Left forelimb (tissue), 1 donor: ENCODE results near the gene STK32C.

ENCODE experiments used
- DNase-seq: peaks from one replicate; pipeline ENCODE4 v3.0.0-alpha.2; 2018; ENCODE audit warnings: low spot score

Gene STK32C

GRCh38 chr10:132247943-132248342, 59.8 kb downstream of the STK32C start:
- no peak for DNase-seq

DNA sequence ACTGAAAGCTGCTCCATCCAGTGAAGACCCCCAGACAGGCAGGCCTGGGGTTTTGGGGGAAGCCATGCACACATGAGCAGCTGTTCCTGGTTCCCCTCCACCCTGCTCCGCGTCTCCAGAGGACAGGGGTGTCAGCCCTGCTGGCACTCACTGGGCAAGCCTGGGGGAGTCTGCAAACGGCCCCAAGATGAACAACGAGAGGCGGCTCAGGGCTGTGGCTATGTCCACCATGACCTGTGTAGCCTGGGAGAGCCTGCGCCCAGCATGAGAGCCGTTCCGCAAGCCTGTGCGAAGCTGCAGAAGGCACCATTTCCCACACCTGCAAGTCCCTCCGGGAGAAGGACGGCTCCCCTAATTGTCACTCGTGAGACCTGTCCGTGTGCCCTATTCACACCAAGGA, 61.5 kb downstream of the STK32C start:
- DNase-seq = no peak

DNA sequence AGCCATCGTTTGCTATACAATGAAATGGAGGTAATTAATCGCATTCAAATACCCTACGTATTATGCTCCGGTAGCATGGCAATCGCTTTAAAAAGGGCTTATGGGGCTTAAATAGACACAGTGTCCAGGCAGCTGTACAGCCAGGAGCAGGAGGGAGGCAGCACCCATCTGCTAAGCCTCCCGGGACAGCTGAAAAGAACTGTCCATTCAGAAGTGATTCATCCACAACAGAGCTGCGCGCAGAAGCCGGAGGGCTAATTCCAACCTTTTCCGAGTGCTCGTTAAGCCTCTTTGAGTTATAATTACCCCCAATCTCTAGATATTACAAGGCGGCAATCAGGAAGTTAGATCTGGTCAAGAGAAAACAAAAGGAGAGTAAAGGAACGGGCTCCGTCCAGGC, 62.7 kb downstream of the STK32C start:
- DNase-seq = no peak

DNA sequence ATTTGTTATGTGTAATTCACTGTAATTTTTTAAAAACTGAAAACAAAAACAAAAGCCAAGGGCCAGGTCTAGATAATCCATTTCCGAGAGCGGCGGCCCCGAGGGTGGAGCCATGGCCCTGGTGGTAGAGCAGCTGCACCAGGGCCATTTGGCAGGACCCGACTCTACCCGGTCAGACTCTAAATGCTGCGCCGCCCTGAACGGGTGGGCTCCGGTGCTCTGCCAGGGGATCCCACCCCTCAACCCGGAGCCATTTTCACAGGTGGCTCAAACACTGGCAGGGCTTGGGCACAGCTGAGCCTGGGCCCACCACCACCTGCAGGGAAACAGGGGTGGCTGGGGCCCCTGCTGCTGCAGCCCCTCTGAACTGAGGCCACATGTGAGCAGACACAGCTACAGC, 64.1 kb downstream of the STK32C start:
- no peak for DNase-seq

- no peak for DNase-seq
Measured at GRCh38 chr10:132243141-132243540, 64.6 kb downstream of the STK32C start.

- no peak for DNase-seq
Measured at GRCh38 chr10:132242103-132242840, 65.5 kb downstream of the STK32C start.

- no peak for DNase-seq
Measured at GRCh38 chr10:132241496-132241895, 66.3 kb downstream of the STK32C start.

GRCh38 chr10:132241086-132241485, 66.7 kb downstream of the STK32C start:
- DNase-seq = no peak

DNA sequence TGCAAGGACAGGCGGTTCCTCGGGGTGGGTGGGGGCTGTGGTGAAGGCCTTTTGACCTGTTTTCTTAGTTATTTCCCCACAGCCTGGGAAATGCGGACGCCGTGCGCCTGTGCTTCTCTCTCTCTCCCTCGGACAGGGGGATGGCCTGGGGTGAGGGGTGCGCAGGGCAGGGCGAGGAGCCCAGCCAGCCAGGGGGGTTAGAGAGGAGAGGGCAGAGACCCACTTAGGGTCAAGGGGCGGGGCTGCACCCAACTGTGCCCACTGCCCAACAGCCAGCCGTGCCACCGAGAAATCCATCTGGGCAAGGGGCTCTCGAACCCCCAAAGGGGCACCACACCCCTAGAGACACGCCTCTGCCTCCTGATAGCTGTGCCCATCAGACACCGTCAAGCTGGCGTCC, 67.2 kb downstream of the STK32C start:
- no peak for DNase-seq

DNA sequence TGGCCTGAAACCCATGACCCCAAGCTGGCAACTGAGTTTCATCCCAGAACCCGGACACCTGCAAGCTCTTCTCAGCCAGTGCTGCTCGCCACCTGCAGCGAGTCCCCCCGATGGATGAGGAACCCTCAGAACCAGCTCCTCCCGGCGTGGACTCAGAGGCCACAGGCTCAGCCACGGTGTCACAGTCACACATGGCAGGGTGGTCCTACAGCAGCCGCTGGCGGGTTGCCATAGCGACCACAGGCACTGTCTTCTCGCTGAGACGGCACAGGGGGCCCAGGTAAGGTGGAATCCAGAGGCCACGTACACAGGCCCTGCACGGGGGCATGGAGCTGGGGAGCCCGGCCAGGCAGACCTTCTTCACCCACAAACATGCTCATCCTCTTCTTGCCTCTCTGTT, 67.6 kb downstream of the STK32C start:
- DNase-seq = no peak

GRCh38 chr10:132239126-132240031, 68.4 kb downstream of the STK32C start:
- DNase-seq = no peak

GRCh38 chr10:132238371-132239125, 69.2 kb downstream of the STK32C start:
- no peak for DNase-seq

DNA sequence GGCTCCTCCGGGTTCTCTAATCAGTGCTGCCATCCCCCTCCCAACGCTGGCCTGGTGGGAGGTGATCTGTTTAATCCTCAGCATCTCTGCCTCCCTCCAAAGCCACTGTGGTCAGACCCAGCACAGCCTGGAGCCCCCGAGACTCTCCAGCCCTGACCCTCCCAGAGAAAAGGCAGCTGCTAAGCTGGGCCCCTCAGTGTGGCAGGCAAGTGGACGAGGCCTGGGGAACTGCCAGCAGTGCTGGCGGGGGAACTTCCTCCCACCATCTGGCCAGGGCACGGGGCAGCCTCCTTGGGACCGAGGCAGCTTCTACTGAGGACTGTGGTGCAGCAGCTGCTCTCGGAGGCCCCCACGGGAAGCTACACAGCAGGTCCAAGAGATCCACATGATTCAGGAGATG, 69.9 kb downstream of the STK32C start:
- no peak for DNase-seq

DNA sequence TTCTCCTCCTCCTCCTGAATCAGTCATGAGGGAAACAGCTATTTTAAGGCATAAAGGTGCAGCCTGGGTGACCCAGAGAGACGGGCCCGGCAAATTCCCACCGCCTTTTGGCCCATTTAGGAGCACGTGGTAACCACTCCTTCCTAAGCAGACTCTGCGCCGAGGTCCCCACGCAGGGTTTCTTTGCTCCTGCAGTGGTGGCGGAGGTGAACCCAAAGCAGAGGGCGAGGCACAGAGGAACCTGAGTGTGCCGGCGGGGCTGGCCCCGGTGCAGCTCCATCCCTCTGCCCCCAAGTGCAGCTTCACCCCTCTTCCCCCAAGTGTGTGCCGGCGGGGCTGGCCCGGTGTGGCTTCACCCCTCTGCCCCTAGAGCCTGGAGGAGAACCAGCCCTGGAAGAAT, 70.4 kb downstream of the STK32C start:
- DNase-seq = no peak

DNA sequence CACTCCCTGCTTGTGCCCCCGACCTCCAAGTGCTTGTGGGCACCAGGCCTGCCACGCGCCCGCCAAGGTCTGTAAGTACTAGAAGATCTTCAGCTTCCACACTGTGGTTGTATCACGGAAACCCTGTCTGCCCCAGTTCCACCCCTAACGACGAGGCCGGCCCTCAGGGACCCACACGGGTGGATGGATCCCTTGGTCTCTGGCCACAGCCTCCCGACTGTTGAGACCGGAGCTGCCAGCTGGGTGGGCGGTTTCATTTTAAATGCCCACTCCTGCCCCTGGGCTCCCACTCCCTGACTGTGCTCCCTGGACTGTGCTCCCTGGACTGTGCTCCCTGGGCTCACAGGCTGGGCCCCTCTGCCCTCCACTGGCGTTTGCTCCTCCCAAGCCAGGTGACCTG, 70.9 kb downstream of the STK32C start:
- DNase-seq = no peak

DNA sequence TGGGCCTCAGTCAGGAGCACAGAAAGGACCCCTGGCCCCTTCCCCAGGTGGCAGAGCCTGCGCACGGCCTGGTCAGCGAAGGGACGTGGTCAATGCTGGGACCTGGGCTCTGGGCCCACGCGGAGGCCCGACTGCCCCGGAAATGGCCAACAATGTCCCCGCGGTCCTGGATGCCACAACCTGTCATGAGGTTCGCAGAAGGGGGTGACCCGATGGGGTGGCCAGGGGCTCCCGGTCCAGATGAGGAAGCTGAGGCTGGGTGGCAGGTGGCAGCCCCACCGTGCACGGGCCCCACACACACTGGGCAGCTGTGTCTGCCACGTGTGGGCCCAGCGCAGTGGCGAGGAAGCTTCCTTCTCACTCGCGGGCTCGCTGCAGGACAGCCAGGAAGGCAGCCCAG, 71.6 kb downstream of the STK32C start:
- DNase-seq = no peak

DNA sequence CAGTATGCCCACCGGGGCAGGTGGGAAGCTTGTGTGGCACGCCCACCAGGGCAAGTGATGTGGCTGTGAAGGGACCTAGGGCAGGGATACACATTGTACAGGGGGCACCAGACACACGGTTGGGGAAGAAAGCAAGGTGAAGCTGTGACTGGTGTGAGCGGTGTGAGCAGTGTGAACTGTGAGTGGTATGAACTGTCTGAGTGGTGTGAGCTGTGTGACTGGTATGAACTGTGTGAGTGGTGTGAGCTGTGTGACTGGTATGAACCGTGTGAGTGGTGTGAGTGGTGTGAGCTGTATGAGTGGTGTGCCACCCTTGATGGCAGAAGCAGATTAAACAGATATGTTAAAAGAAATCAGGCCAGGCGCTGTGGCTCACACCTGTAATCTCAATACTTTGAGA, 72.9 kb downstream of the STK32C start:
- DNase-seq = no peak

GRCh38 chr10:132233501-132234085, 74.2 kb downstream of the STK32C start:
- DNase-seq = no peak

- no peak for DNase-seq
Measured at GRCh38 chr10:132232981-132233380, 74.8 kb downstream of the STK32C start.

- no peak for DNase-seq
Measured at GRCh38 chr10:132232023-132232951, 75.5 kb downstream of the STK32C start.

DNA sequence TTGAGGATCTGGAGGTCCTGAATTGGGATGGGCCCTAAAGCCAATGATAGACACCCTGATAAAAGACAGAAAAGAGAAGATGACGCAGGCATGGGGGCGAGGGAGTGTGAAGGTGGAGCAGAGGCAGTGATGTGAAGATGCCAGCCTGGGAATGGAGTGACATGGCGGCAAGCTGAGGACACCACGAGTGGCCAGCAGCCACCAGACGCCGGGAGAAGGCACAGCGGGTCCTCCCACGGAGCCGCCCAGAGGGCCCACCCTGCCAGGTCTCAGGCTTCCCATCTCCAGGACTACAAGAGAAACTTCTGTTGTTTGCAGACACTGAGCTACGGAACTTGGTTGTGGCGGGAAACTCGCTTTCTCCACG, 76.1 kb downstream of the STK32C start:
- DNase-seq = no peak
